C4-2B (cell line): ENCODE measurements around the gene TTC9.

ENCODE experiments used
- H3K27ac ChIP-seq: fragments of 450-650 bp; 2 replicates; pipeline ENCODE4 v1.5.1; 2017
- ZFX ChIP-seq: fragments of 450-650 bp; IDR thresholded peaks from 2 replicates; pipeline ENCODE4 v1.6.1; 2017
- TF ChIP-seq, protein P1 (sequence below): fragments of 450-650 bp; conservative IDR thresholded peaks from 2 replicates; pipeline ENCODE4 v1.5.1; 2017; ENCODE audit warnings: mild to moderate bottlenecking

TTC9 gene

GRCh38 chr14:70716483-70716882 is 74.8 kb downstream of the TTC9 start:
- H3K27ac ChIP-seq = no peak overlapping the region
- TF ChIP-seq, protein P1, sequence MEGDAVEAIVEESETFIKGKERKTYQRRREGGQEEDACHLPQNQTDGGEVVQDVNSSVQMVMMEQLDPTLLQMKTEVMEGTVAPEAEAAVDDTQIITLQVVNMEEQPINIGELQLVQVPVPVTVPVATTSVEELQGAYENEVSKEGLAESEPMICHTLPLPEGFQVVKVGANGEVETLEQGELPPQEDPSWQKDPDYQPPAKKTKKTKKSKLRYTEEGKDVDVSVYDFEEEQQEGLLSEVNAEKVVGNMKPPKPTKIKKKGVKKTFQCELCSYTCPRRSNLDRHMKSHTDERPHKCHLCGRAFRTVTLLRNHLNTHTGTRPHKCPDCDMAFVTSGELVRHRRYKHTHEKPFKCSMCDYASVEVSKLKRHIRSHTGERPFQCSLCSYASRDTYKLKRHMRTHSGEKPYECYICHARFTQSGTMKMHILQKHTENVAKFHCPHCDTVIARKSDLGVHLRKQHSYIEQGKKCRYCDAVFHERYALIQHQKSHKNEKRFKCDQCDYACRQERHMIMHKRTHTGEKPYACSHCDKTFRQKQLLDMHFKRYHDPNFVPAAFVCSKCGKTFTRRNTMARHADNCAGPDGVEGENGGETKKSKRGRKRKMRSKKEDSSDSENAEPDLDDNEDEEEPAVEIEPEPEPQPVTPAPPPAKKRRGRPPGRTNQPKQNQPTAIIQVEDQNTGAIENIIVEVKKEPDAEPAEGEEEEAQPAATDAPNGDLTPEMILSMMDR = no peak
- TF ChIP-seq ZFX = no peak

DNA sequence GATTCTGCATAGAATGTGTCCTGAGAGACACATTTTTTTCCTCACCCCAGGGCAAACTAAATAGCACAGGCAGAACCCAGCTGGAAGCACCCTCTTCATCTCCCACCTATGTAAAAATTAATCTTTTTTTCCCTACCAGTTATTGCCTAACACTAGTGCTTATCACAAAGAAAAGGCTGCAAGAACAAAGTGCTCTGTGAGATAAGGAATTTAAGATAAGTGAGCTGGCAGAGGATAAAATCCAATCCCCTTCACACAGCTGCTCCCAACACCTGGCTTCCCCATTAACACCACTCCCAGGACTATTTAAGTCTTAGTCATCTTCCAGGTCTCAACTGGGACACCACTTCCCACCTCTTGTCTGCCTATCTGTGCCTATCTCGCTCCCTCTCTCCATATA is 75.2 kb downstream of the TTC9 start:
- H3K27ac ChIP-seq = no peak overlapping the region
- TF ChIP-seq, protein P1 = no peak
- no peak for TF ChIP-seq ZFX

- H3K27ac ChIP-seq = no peak overlapping the region
- TF ChIP-seq, protein P1 = no peak
- no peak for TF ChIP-seq ZFX
Measured at GRCh38 chr14:70718383-70719118, 76.8 kb downstream of the TTC9 start.

DNA sequence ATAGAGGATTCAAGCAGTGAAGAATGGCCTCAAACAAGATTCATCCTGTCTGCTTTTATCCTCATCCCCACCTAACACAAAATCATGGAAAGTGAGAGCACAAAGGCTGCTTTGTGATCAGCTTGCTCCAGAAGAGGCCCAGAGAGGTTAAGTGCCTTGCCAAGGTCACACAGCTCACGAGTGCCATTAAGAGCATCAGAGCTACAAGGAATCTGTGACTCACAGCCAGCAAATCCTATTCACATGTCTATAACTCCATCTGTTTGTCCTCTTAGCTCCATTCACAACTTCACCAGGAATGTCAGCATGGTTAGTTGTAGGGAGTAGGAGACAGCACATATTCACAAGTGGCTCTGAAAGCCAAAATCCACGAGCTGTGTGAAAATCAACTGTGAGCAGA is 79.8 kb downstream of the TTC9 start:
- no peak overlapping the region for H3K27ac ChIP-seq
- no peak for TF ChIP-seq ZFX
- TF ChIP-seq, protein P1 = no peak

- TF ChIP-seq, protein P1 = no peak
- TF ChIP-seq ZFX = no peak
- no peak overlapping the region for H3K27ac ChIP-seq
Measured at GRCh38 chr14:70722418-70722817, 80.7 kb downstream of the TTC9 start.

DNA sequence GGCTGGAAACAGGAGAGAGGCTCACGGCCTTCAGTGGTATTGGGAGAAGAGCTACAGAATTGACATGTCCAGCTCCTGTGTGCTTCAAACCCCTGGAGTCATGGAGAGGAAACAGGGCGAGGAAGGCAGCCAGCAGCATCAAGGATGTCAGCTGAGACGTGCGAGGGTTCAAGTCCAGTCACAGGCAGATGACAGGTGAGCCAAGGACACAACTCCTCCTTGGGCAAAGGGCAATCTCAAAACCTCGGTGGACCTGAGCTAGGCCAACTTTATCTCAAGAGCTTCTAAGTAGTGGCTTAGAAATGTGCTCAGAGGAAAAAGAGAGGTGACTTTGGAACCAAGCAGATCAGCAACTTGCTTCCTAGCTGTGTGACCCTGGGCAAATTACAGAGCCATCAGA is 81.6 kb downstream of the TTC9 start:
- no peak overlapping the region for H3K27ac ChIP-seq
- TF ChIP-seq ZFX = no peak
- TF ChIP-seq, protein P1 = no peak

DNA sequence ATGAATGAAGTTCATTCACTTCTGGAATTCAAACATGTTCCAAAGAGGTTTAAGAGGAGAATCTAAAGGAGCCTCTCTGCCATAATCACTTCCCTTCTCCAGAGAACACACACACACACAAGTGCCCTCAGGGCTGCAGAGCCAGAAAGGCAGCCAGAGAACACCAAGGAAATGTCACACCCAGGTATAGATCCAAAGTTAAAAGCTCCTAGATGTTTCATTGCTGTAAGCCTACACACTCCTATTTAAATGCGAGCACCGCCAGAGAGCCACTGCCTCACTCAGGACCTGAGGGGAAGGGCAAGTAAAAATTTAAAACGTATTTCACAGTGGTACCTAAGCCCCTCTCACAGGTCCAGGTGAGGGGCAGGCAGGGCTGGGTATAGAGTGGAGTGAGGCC is 82.4 kb downstream of the TTC9 start:
- TF ChIP-seq ZFX = no peak
- TF ChIP-seq, protein P1 = no peak

More for the DNA sequence above, 82.4 kb downstream of the TTC9 start:
- H3K27ac ChIP-seq = no peak overlapping the region
